Measurements from ENCODE around the gene JOSD2. TPM values are rescaled to one million over a fixed set of nuclear protein-coding genes. Genes with fewer than 3 reads are reported as not detected.

The JOSD2 gene
- total and polyA plus RNA-seq, 2 of the 4 experiments (the other 2 are of a cell fraction): 12.2 to 54.1 TPM

DNA sequence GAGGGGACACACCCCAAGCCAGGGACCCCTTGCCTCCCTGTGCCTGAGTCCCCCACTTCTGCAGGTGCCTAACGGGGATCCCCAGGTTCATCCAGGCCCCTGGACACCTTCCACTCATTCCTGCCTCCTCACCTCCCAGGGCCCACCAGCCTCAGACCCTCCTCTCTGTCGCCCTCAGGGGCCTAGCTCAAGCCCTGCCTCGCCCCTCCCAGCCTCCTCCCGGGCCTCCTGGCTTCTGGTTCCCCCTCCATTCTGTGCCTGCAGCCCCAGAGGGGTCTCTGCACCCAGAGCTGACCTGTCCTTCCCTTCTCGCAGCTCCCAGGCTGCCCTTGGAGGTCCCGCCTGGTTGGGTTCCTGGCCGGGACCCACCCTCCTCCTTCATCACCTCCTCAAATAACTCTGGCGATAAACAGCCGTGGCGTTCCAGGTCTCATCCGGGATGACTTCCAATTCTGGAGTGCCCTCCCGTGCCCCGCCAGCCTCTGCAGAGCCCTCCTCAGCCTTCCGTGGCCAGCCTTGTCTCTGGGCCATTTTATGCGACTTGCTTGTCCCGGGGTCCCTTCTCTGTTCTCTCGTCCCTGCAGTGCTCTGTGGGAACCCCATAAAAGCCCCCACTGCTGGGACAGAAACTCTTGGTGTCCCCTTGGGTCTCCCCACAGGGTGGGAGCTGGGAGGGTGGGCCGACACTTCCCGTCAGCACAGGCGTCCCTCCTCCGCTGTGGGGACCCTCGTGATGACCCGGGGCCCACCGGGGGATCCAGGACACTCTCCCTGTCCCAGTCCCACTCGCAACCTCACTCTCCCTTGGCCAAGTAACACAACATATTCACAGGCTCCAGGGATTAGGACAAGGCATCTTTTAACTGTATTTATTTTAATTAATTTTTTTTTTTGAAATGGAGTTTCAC lies 9.2 kb downstream of the JOSD2 start (continued):
- TF ChIP-seq SMC3 (IDR thresholded peaks at IDR 0.05; ENCODE audit: low read depth, low read length): no peak

DNA sequence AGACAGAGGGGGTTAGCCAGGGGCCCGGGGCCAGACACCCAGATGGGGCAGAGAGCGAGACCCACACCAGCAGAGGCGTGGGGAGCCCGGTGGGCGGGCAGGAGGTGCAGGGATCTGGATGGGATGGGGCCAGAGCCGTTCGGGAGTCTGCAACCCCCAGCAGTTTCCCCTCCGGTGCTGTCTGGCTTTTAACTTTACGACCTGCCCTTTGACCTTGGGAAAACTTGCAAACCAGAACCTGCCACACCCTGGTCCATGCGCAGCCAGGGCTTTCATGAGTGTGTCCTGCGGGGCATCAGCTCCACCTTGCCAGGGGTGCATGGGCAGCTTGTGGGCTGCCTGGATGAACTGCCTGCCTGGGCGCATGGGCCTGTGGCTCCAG lies 9.8 kb downstream of the JOSD2 start:
- H2BK20ac ChIP-seq (ENCODE audit: low read depth, low read length): no peak overlapping the region
- peaks cover 2% of the 10 kb centered on the region; the same call in 1 of the 2 replicates for H3K36me3 ChIP-seq (ENCODE audit: control insufficient read depth, insufficient read depth, low read length)
- CTCF ChIA-PET: no interaction called here
- no peak overlapping the region for H2AFZ ChIP-seq (replicated peaks; ENCODE audit: low read length, poor library complexity)
- no peak overlapping the region for H4K5ac ChIP-seq (ENCODE audit: low read depth, low read length)
- H3K9me1 ChIP-seq (ENCODE audit: insufficient read depth, low read length): no peaks in the 10 kb centered on the region
- 32% methylated on average over 8 of the region's 12 CpGs; no CpG with 5 or more reads in 1 of the 2 experiments for WGBS, 2 experiments (ENCODE audit: extremely low coverage in 2 of 2, insufficient read length in 1 of 2)
- H3K79me1 ChIP-seq (ENCODE audit: low read depth in 1 of 2, low read length in 2 of 2): no peaks in the 10 kb centered on the region
- H4K20me1 ChIP-seq (ENCODE audit: insufficient read depth, low read length): no peaks in the 10 kb centered on the region
- intact Hi-C loops (cut with micrococcal nuclease) (no loop called here), in situ Hi-C loops (cut with MboI; ENCODE audit: low sequenced_read_pairs) (no loop called here), dilution Hi-C loops (cut with HindIII; ENCODE audit: low sequenced_read_pairs, unreplicated experiment) (no loop called here)
- H4K91ac ChIP-seq (ENCODE audit: insufficient read depth, low read depth, low read length): no peak overlapping the region
- H2AK5ac ChIP-seq (ENCODE audit: low read depth, low read length): no peak overlapping the region
- TF ChIP-seq CEBPB (IDR thresholded peaks at IDR 0.05; ENCODE audit: low read depth, low read length) (no peak), POLR2A (IDR thresholded peaks at IDR 0.05; ENCODE audit: low read depth, low read length) (no peak), RAD21 (IDR thresholded peaks at IDR 0.05; ENCODE audit: low read length) (no peak), BHLHE40 (IDR thresholded peaks at IDR 0.05; ENCODE audit: low read depth, low read length) (no peak), CHD1 (IDR thresholded peaks at IDR 0.05; ENCODE audit: low read depth, low read length) (no peak), CTCF (conservative IDR thresholded peaks at IDR 0.05; ENCODE audit: low read depth, low read length) (no peak)
- no peak overlapping the region for H2BK5ac ChIP-seq (ENCODE audit: low read depth, low read length, poor library complexity, severe bottlenecking)
- ATAC-seq (ENCODE audit: low read depth): no peak
- H4K8ac ChIP-seq (ENCODE audit: low read depth in 2 of 2, low read length in 2 of 2): no peak overlapping the region
- no peak overlapping the region for H2BK120ac ChIP-seq (ENCODE audit: low read depth, low read length)
- no peak overlapping the region for H3K23ac ChIP-seq (ENCODE audit: low read depth, low read length)
- no peak overlapping the region for H3K14ac ChIP-seq (replicated peaks; ENCODE audit: low read depth, low read length)
- no peak overlapping the region for H3K4me3 ChIP-seq (ENCODE audit: insufficient read depth, low read depth, low read length)
- H2BK15ac ChIP-seq (ENCODE audit: low read depth, low read length): no peak overlapping the region
- H3K27me3 ChIP-seq (ENCODE audit: control insufficient read depth, insufficient read depth, low read length): peaks cover 21% of the 10 kb centered on the region; the same call in 1 of the 2 replicates
- no peak overlapping the region for H3K56ac ChIP-seq (ENCODE audit: extremely low read depth, insufficient read depth, low read length)
- POLR2A ChIA-PET (ENCODE audit: unreplicated experiment): no interaction called here
- H3K27ac ChIP-seq (ENCODE audit: insufficient read depth, low read length): no peak overlapping the region
- H3K4ac ChIP-seq (ENCODE audit: low read depth, low read length): no peak overlapping the region
- H3K9me3 ChIP-seq (ENCODE audit: control insufficient read depth, insufficient read depth, low read length): no peaks in the 10 kb centered on the region
- no peak overlapping the region for H3K9ac ChIP-seq (ENCODE audit: low read depth, low read length)
- DNase-seq: no peak
- H2AK9ac ChIP-seq (replicated peaks; ENCODE audit: low read depth, low read length, poor library complexity): no peak overlapping the region
- no peak overlapping the region for H3K4me2 ChIP-seq (ENCODE audit: low read depth, low read length)
- H3K4me1 ChIP-seq (ENCODE audit: control insufficient read depth, insufficient read depth, low read length): no peaks in the 10 kb centered on the region
- H3K18ac ChIP-seq (ENCODE audit: low read depth, low read length): no peak overlapping the region
- no TSS peak for BruUV-seq (replicated peaks)

Measured in IMR-90 (cell line).